ENCODE data around the gene SOCS1. TPM values are rescaled to one million over a fixed set of nuclear protein-coding genes. Genes with fewer than 3 reads are reported as not detected.

The SOCS1 gene
- total RNA-seq, 6 experiments from 2014 or later = 0.88 to 26.6 (median 10.9) TPM

DNA sequence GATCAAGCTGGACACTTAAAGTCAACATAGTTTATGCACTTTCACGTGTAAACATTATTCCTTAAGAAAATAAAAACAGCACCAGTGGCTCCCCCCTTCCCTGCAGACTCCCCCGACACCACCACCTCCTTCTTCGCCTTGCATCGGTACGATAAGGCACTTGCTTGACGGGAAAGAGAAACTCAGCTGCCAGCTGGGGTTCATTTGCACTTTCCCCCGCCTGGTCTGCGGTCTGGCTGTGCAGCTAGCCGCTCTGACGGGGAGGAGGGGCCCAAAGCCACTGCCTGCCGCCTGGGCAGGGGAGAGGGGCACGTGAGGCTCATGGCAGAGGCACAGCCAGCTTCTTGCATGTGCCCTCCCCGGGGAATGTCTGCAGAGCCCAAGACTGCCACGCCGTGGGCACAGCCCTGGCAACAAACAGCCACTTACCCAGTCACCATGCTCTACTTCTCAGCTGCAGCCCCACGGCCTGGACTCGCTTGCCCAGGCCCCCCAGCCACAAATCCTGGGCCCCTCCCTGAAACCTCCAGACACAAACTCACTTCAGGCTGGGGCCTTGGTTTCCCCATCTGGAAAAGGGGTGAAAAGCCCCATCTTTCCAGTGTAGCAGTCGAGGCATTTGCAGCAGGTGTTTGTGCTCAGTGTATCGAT lies 41.6 kb upstream of the SOCS1 start:
- Histone ChIP-seq H3K36me3 (no peaks in the 10 kb centered on the region), H3K9me3 (no peaks in the 10 kb centered on the region), H3K27me3 (no peaks in the 10 kb centered on the region), H3K27ac (peak overlapping the region in 1 of 3 donors; percentile 35), H3K4me1 (peaks cover 0 to 22% (median 4%) of the 10 kb centered on the region in 4 donors), H3K4me3 (peak overlapping the region in 1 of 3 donors; percentile 14)
- TF ChIP-seq, protein P1, sequence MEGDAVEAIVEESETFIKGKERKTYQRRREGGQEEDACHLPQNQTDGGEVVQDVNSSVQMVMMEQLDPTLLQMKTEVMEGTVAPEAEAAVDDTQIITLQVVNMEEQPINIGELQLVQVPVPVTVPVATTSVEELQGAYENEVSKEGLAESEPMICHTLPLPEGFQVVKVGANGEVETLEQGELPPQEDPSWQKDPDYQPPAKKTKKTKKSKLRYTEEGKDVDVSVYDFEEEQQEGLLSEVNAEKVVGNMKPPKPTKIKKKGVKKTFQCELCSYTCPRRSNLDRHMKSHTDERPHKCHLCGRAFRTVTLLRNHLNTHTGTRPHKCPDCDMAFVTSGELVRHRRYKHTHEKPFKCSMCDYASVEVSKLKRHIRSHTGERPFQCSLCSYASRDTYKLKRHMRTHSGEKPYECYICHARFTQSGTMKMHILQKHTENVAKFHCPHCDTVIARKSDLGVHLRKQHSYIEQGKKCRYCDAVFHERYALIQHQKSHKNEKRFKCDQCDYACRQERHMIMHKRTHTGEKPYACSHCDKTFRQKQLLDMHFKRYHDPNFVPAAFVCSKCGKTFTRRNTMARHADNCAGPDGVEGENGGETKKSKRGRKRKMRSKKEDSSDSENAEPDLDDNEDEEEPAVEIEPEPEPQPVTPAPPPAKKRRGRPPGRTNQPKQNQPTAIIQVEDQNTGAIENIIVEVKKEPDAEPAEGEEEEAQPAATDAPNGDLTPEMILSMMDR (IDR thresholded peaks at IDR 0.05) = peak in 1 of 4 donors; percentile 32
- no peak for TF ChIP-seq POLR2A (IDR thresholded peaks at IDR 0.05)
- peak; percentile 58 to 85 (median 70) for DNase-seq
- WGBS (ENCODE audit: insufficient coverage, low coverage, low lambda C conversion rate, missing lambda C conversion rate) = 14% methylated on average over 14 of the region's 19 CpGs
- ATAC-seq = peak; percentile 79 to 90 (median 84)
- intact Hi-C loops (cut with DNase I) = no loop called here

GRCh38 chr16:11296706-11297491 lies 40.9 kb upstream of the SOCS1 start:
- ATAC-seq = peak; percentile 69 to 78 (median 72)

GRCh38 chr16:11296351-11296705 lies 40.3 kb upstream of the SOCS1 start:
- Histone ChIP-seq H3K4me3 (no peak overlapping the region), H3K4me1 (peaks cover 0 to 22% (median 4%) of the 10 kb centered on the region in 4 donors), H3K9me3 (no peaks in the 10 kb centered on the region), H3K27me3 (no peaks in the 10 kb centered on the region), H3K36me3 (no peaks in the 10 kb centered on the region), H3K27ac (peak overlapping the region in 1 of 3 donors; percentile 30)
- TF ChIP-seq, protein P1 (IDR thresholded peaks at IDR 0.05) = no peak
- TF ChIP-seq POLR2A (IDR thresholded peaks at IDR 0.05) = no peak
- intact Hi-C loops (cut with DNase I) = no loop called here
- ATAC-seq = no peak
- DNase-seq = no peak
- 79% methylated on average over 3 of the region's 3 CpGs for WGBS (ENCODE audit: insufficient coverage, low coverage, low lambda C conversion rate, missing lambda C conversion rate)

More at GRCh38 chr16:11296706-11297491, 40.9 kb upstream of the SOCS1 start:
- intact Hi-C loops (cut with DNase I) = no loop called here
- TF ChIP-seq POLR2A (IDR thresholded peaks at IDR 0.05) = no peak
- TF ChIP-seq, protein P1 (IDR thresholded peaks at IDR 0.05) = no peak
- Histone ChIP-seq H3K9me3 (no peaks in the 10 kb centered on the region), H3K4me1 (peaks cover 0 to 22% (median 4%) of the 10 kb centered on the region in 4 donors), H3K36me3 (no peaks in the 10 kb centered on the region), H3K27me3 (no peaks in the 10 kb centered on the region), H3K27ac (peak overlapping the region in 1 of 3 donors; percentile 35), H3K4me3 (peak overlapping the region in 1 of 3 donors; percentile 14)
- WGBS (ENCODE audit: insufficient coverage, low coverage, low lambda C conversion rate, missing lambda C conversion rate) = 34% methylated on average over 9 of the region's 10 CpGs
- DNase-seq = no peak

- Histone ChIP-seq H3K9me3 (no peaks in the 10 kb centered on the region), H3K27ac (no peak overlapping the region), H3K36me3 (no peaks in the 10 kb centered on the region), H3K27me3 (no peaks in the 10 kb centered on the region), H3K4me1 (peaks cover 0 to 22% (median 4%) of the 10 kb centered on the region in 4 donors), H3K4me3 (no peak overlapping the region)
- ATAC-seq (no peak), DNase-seq (no peak)
- intact Hi-C loops (cut with DNase I) = no loop called here
- TF ChIP-seq, protein P1 (IDR thresholded peaks at IDR 0.05) = no peak
- TF ChIP-seq POLR2A (IDR thresholded peaks at IDR 0.05) = no peak
- WGBS (ENCODE audit: insufficient coverage, low coverage, low lambda C conversion rate, missing lambda C conversion rate) = 95% methylated on average over 4 of the region's 4 CpGs
Observed at GRCh38 chr16:11295672-11296071, 39.7 kb upstream of the SOCS1 start.

Measured in right lobe of liver (tissue), 6 donors.